ENCODE results near the gene P3H3.

The P3H3 gene

GRCh38 chr12:6868211-6869048, 40.2 kb downstream of the P3H3 start (continued):
- TF ChIP-seq PRDM4 (tag by site-specific recombination; IDR thresholded peaks at IDR 0.05) (no peak), SP2 (tag by site-specific recombination; IDR thresholded peaks at IDR 0.05) (no peak), ZNF404 (tag by site-specific recombination; IDR thresholded peaks at IDR 0.05) (no peak)

DNA sequence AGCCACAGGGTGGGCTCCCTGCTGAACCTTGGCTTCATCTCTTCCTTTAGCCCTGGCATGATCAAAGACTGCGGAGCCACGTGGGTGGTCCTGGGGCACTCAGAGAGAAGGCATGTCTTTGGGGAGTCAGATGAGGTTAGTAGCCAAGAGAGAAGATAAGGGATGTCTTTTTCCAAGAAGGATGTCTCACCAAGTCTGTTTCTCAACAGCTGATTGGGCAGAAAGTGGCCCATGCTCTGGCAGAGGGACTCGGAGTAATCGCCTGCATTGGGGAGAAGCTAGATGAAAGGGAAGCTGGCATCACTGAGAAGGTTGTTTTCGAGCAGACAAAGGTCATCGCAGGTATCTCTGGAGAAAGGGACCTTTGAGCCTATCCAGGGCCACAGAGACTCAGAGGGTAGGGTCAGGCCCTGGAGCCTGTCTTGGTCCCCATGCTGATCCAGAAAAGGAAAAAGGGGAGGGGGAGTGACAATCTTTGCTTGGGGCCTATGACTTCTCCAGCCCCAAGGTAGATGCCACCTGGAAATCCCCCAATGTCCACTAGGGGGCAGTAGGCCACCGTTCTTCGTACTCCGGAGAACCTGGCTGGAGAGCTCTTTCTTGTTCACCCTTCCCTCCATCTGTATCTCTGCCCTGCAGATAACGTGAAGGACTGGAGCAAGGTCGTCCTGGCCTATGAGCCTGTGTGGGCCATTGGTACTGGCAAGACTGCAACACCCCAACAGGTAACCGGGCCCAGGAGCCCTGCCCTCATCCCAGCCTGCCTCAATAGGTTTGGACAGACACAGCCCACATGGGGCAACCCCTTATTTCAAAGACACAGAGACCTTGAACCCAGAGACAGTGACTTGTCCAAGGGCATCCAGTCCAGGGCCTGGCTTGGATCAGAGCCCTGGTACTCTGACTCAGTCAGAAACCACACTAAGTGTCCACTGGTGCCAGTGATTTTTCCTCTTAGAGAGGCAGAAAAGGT, 41.1 kb downstream of the P3H3 start:
- H3K36me3 ChIP-seq (ENCODE audit: control insufficient read depth in 2 of 2, insufficient read depth in 1 of 2, low read length in 2 of 2) = peaks cover 4 to 58% of the 10 kb centered on the region in 2 experiments; a peak in 2 of 3 replicates
- H3K9me3 ChIP-seq (ENCODE audit: control insufficient read depth, insufficient read depth, low read depth, low read length) = no peaks in the 10 kb centered on the region
- ChIA-PET POLR2A (interaction anchor here (0.6 to 7.6 kb wide), 17 partner anchors 12 to 174 kb away, joined by 3 to 183 read pairs (median 10); partner anchors contain the start of genes C12orf57, CDCA3, COPS7A and ENO2), CTCF (interaction anchor here (0.6 to 5.3 kb wide), 30 partner anchors 9 to 305 kb away, joined by 3 to 71 read pairs (median 5); partner anchors contain the start of genes C12orf57, C1RL, CDCA3 and MLF2)
- peak overlapping the region; percentile 87 for H3K4me3 ChIP-seq (ENCODE audit: low read depth, low read length)
- peak overlapping the region; percentile 98; the same call in 1 of the 2 replicates for H3K27ac ChIP-seq (ENCODE audit: extremely low read depth, low read depth, low read length)
- H3K4me1 ChIP-seq (ENCODE audit: control insufficient read depth, insufficient read depth, low read length) = peaks cover 8% of the 10 kb centered on the region
- 0 out of 2 replicates have a peak, but pooled peaks have one; percentile 42 for TF ChIP-seq ZBTB6 (tag by site-specific recombination; IDR thresholded peaks at IDR 0.05)
- TF ChIP-seq TSHZ1 (tag by site-specific recombination; IDR thresholded peaks at IDR 0.05; ENCODE audit: borderline replicate concordance) = no peak
- TF ChIP-seq REST (tag by site-specific recombination; IDR thresholded peaks at IDR 0.05) = 0 out of 2 replicates have a peak, but pooled peaks have one; percentile 16
- TF ChIP-seq, protein P1, sequence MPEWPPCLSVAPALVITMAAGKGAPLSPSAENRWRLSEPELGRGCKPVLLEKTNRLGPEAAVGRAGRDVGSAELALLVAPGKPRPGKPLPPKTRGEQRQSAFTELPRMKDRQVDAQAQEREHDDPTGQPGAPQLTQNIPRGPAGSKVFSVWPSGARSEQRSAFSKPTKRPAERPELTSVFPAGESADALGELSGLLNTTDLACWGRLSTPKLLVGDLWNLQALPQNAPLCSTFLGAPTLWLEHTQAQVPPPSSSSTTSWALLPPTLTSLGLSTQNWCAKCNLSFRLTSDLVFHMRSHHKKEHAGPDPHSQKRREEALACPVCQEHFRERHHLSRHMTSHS (tag by site-specific recombination; IDR thresholded peaks at IDR 0.05) = no peak
- TF ChIP-seq KLF10 (tag by site-specific recombination; IDR thresholded peaks at IDR 0.05) = no peak
- TF ChIP-seq ZNF248 (tag by site-specific recombination; IDR thresholded peaks at IDR 0.05) = no peak
- TF ChIP-seq PATZ1 (tag by site-specific recombination; IDR thresholded peaks at IDR 0.05) = peak; percentile 34; the same call in 1 of the 2 replicates
- TF ChIP-seq GLIS1 (tag by site-specific recombination; IDR thresholded peaks at IDR 0.05) = no peak; the same call in 1 of the 2 replicates
- TF ChIP-seq ZNF529 (tag by site-specific recombination; IDR thresholded peaks at IDR 0.05; ENCODE audit: insufficient replicate concordance) = no peak
- no peak for TF ChIP-seq ZNF174 (tag by site-specific recombination; IDR thresholded peaks at IDR 0.05)
- TF ChIP-seq ZNF146 (tag by site-specific recombination; IDR thresholded peaks at IDR 0.05) = no peak
- no peak for TF ChIP-seq ZBTB44 (tag by site-specific recombination; IDR thresholded peaks at IDR 0.05)
